HCT116 (cell line): ENCODE data around the gene MTHFSD. TPM values are rescaled to one million over a fixed set of nuclear protein-coding genes. Genes with fewer than 3 reads are reported as not detected.

ENCODE experiments used
- ATAC-seq: fragments of 200-7000 bp; cut with Tn5 transposase; 2 replicates; pipeline ENCODE4 v1.9.1; 2020; ENCODE audit warnings: mild to moderate bottlenecking, moderate library complexity
- BruUV-seq: library from RNA; stranded (reverse); fragments of 400-500 nt; replicated peaks from 2 replicates; lab custom pipeline; 2021; lab: Mats Ljungman, UMichigan
- CTCF ChIA-PET: fragments of 300-600 bp; sonication (Branson Sonifier 250); formaldehyde crosslinking; loops from one replicate; lab custom pipeline; 2021; ENCODE audit warnings: antibody characterized with exemption; lab: Charles Lee
- POLR2A ChIA-PET: fragments of 300-600, 350-600 bp; sonication (Branson Sonifier 250); formaldehyde crosslinking; loops from one replicate; lab custom pipeline; 2021; ENCODE audit warnings: antibody characterized with exemption; lab: Charles Lee
- RAD21 ChIA-PET, 2 experiments: fragments of 300-600 bp; sonication (Branson Sonifier 250); formaldehyde crosslinking; loops; one replicate each; lab custom pipeline; 2023; ENCODE audit warnings: low total read pairs in 2 of 2; ENCODE audit not compliant: uncharacterized antibody in 2 of 2, unreplicated experiment in 2 of 2, low non-redundant PET in 1 of 2; lab: Charles Lee
- DNase-seq: peaks from one replicate; pipeline ENCODE4 v3.0.0-alpha.2; 2010; ENCODE audit warnings: low read depth, low spot score
- H2AFZ ChIP-seq: fragments of 200-600 bp; shearing (Covaris generic), sonication (generic); 2 replicates; pipeline ENCODE4 v1.6.1; 2017; ENCODE audit warnings: low read depth, mixed run types, mixed read lengths, antibody characterized with exemption, low read length; ENCODE audit not compliant: poor library complexity, severe bottlenecking
- H3K27ac ChIP-seq: 2 replicates; pipeline ENCODE4 v1.5.1; 2012; ENCODE audit warnings: low read depth, low read length
- H3K27me3 ChIP-seq: fragments of 200-600 bp; sonication (generic); 2 replicates; pipeline ENCODE4 v1.6.1; 2016; ENCODE audit warnings: mixed run types, low read length, mixed read lengths; ENCODE audit not compliant: insufficient read depth
- H3K36me3 ChIP-seq, 2 experiments: fragments of 200-500 bp in 1 of 2; fragments of 200-600 bp in 1 of 2; sonication (Bioruptor generic) in 1 of 2; sonication (generic) in 1 of 2; 2 replicates each; pipeline versions ENCODE4 v1.5.1 to v1.6.1; 2014 to 2016; ENCODE audit warnings: low read length in 2 of 2, inconsistent platforms in 1 of 2, mixed read lengths in 1 of 2, mixed run types in 1 of 2; ENCODE audit not compliant: insufficient read depth in 2 of 2, control insufficient read depth in 1 of 2
- H3K4me1 ChIP-seq, 2 experiments: fragments of 200-600 bp in 1 of 2; sonication (generic) in 1 of 2; 2 replicates each; pipeline versions ENCODE4 v1.5.1 to v1.6.1; 2012 to 2017; ENCODE audit warnings: low read length in 2 of 2, inconsistent platforms in 1 of 2, mild to moderate bottlenecking in 1 of 2, mixed read lengths in 1 of 2, mixed run types in 1 of 2, moderate library complexity in 1 of 2; ENCODE audit not compliant: insufficient read depth in 2 of 2, control insufficient read depth in 1 of 2
- H3K4me2 ChIP-seq: fragments of 200-600 bp; sonication (generic); 2 replicates; pipeline ENCODE4 v1.6.1; 2017; ENCODE audit warnings: mixed run types, low read length, mixed read lengths
- H3K4me3 ChIP-seq, 2 experiments: fragments of 200-600 bp in 1 of 2; sonication (generic) in 1 of 2; replicated peaks in 1 of 2; 2 replicates each; pipeline ENCODE4 v1.5.1; 2011 to 2016; ENCODE audit warnings: low read length in 2 of 2, control low read depth in 1 of 2, low read depth in 1 of 2, mild to moderate bottlenecking in 1 of 2, mixed read lengths in 1 of 2, mixed run types in 1 of 2
- H3K79me2 ChIP-seq: fragments of 200-600 bp; sonication (generic); 2 replicates; pipeline ENCODE4 v1.6.1; 2017; ENCODE audit warnings: mild to moderate bottlenecking, mixed run types, low read length, moderate library complexity, mixed read lengths; ENCODE audit not compliant: insufficient read depth
- H3K9ac ChIP-seq: fragments of 200-600 bp; sonication (generic); 2 replicates; pipeline ENCODE4 v1.6.1; 2016; ENCODE audit warnings: low read length, mixed read lengths
- H3K9me2 ChIP-seq: fragments of 200-600 bp; sonication (generic), shearing (Covaris generic); 2 replicates; pipeline ENCODE4 v1.6.1; 2017; ENCODE audit warnings: mixed run types, mild to moderate bottlenecking, moderate library complexity; ENCODE audit not compliant: insufficient read depth
- H3K9me3 ChIP-seq, 2 experiments: fragments of 200-500 bp in 1 of 2; fragments of 200-600 bp in 1 of 2; sonication (Bioruptor generic) in 1 of 2; sonication (generic) in 1 of 2; 2 replicates each; pipeline ENCODE4 v1.6.1; 2014 to 2017; ENCODE audit warnings: low read length in 2 of 2, mixed read lengths in 2 of 2, inconsistent platforms in 1 of 2, low read depth in 1 of 2, mild to moderate bottlenecking in 1 of 2, mixed run types in 1 of 2, moderate library complexity in 1 of 2; ENCODE audit not compliant: control insufficient read depth in 1 of 2, insufficient read depth in 1 of 2
- H4K20me1 ChIP-seq: fragments of 200-600 bp; sonication (generic), shearing (Covaris generic); 2 replicates; pipeline ENCODE4 v1.6.1; 2017; ENCODE audit warnings: mixed run types, mild to moderate bottlenecking, moderate library complexity; ENCODE audit not compliant: insufficient read depth
- CBX3 ChIP-seq: IDR thresholded peaks from 2 replicates; pipeline ENCODE4 v1.6.1; 2012; ENCODE audit warnings: low read depth
- CEBPB ChIP-seq: IDR thresholded peaks from 2 replicates; pipeline ENCODE4 v1.6.1; 2012; ENCODE audit warnings: low read depth
- EGR1 ChIP-seq: IDR thresholded peaks from 2 replicates; pipeline ENCODE4 v1.6.1; 2012; ENCODE audit warnings: low read depth
- EZH2phosphoT487 ChIP-seq: fragments of 200-600 bp; IDR thresholded peaks from 2 replicates; pipeline ENCODE4 v1.6.1; 2018; ENCODE audit warnings: antibody characterized with exemption, borderline replicate concordance
- POLR2A ChIP-seq: IDR thresholded peaks from 2 replicates; pipeline ENCODE4 v1.7.0; 2011; ENCODE audit warnings: borderline replicate concordance; ENCODE audit not compliant: insufficient read depth, insufficient read length; ENCODE audit errors: extremely low read depth
- POLR2AphosphoS5 ChIP-seq: IDR thresholded peaks from 2 replicates; pipeline ENCODE4 v1.6.1; 2011; ENCODE audit warnings: mild to moderate bottlenecking, low read depth, low read length, moderate library complexity
- SIN3A ChIP-seq: IDR thresholded peaks from 2 replicates; pipeline ENCODE4 v1.6.1; 2012; ENCODE audit warnings: low read depth
- TCF7L2 ChIP-seq: IDR thresholded peaks from 2 replicates; pipeline ENCODE4 v1.7.0; 2011; ENCODE audit warnings: borderline replicate concordance, inconsistent platforms; ENCODE audit not compliant: insufficient read depth, insufficient read length; ENCODE audit errors: extremely low read depth
- ZFX ChIP-seq: fragments of 450-650 bp; IDR thresholded peaks from 2 replicates; pipeline ENCODE4 v1.6.1; 2017
- intact Hi-C: fragments of 100-400 bp; cut with micrococcal nuclease; formaldehyde crosslinking; loops from 2 replicates; pipeline ENCODE4 v1.10.0; 2022
- total RNA-seq: library from RNA; stranded (reverse); gene quantifications from one replicate; pipeline ENCODE4 v1.2.1, GENCODE V29; 2021; ENCODE audit not compliant: unreplicated experiment
- TF ChIP-seq, protein P1 (sequence below), 3 experiments: fragments of 200-600 bp in 1 of 3; sonication (generic) in 1 of 3; IDR thresholded peaks in 2 of 3; conservative IDR thresholded peaks in 1 of 3; 2 replicates each; pipeline ENCODE4 v1.5.1; 2012 to 2017; ENCODE audit warnings: low read depth in 2 of 3, low read length in 2 of 3, antibody characterized with exemption in 1 of 3, borderline replicate concordance in 1 of 3, control low read depth in 1 of 3, mild to moderate bottlenecking in 1 of 3, mixed read lengths in 1 of 3, mixed run types in 1 of 3, moderate library complexity in 1 of 3; ENCODE audit not compliant: insufficient read depth in 1 of 3

MTHFSD gene
- total RNA-seq, 1 experiment from 2014 or later: 33.1 TPM

DNA sequence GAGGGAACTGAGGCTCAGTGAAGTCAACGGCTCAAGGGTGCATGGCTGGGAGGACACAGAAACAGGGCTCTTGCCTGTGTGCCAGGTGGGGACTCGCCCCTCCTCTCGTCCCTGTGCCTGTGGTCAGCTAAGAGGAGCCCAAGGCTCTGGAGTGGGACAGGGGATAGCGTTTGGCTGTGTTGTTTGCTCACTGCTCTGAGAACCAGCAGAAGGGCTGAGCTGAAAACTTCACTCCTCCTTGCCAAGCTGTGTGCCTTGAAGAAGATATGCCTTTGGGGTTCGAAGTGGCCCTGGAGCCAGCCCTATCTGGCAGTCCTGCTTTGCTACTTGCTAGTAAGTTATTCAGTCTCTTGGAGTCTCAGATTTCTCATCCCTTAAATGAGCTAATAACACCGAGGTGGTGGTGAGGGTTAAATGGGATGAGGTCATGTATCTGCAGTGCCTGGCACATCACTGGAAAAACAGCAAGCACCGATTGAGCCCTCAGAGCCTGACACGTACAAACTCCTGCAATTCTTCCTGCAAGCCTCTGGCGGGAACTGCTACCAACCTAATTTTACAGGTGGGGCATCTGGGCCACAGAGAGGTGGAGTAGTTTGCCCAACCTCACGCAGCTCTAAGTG is 41.1 kb upstream of the MTHFSD start:
- ATAC-seq (no peak), DNase-seq (no peak)
- ChIA-PET CTCF (no interaction called here), POLR2A (no interaction called here), RAD21 (no interaction called here)
- Histone ChIP-seq H3K79me2 (no peaks in the 10 kb centered on the region), H3K9ac (no peak overlapping the region), H4K20me1 (no peaks in the 10 kb centered on the region), H3K4me2 (no peak overlapping the region), H2AFZ (no peak overlapping the region), H3K36me3 (no peaks in the 10 kb centered on the region), H3K9me3 (no peaks in the 10 kb centered on the region), H3K27ac (no peak overlapping the region), H3K27me3 (peaks cover 43% of the 10 kb centered on the region), H3K4me1 (no peaks in the 10 kb centered on the region), H3K9me2 (no peaks in the 10 kb centered on the region), H3K4me3 (no peak overlapping the region)
- intact Hi-C loops: no loop called here
- no TSS peak for BruUV-seq
- TF ChIP-seq ZFX (no peak), CEBPB (no peak), POLR2AphosphoS5 (no peak), SIN3A (no peak), EZH2phosphoT487 (no peak), TCF7L2 (no peak), POLR2A (no peak), CBX3 (no peak), EGR1 (no peak)
- TF ChIP-seq, protein P1, sequence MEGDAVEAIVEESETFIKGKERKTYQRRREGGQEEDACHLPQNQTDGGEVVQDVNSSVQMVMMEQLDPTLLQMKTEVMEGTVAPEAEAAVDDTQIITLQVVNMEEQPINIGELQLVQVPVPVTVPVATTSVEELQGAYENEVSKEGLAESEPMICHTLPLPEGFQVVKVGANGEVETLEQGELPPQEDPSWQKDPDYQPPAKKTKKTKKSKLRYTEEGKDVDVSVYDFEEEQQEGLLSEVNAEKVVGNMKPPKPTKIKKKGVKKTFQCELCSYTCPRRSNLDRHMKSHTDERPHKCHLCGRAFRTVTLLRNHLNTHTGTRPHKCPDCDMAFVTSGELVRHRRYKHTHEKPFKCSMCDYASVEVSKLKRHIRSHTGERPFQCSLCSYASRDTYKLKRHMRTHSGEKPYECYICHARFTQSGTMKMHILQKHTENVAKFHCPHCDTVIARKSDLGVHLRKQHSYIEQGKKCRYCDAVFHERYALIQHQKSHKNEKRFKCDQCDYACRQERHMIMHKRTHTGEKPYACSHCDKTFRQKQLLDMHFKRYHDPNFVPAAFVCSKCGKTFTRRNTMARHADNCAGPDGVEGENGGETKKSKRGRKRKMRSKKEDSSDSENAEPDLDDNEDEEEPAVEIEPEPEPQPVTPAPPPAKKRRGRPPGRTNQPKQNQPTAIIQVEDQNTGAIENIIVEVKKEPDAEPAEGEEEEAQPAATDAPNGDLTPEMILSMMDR (IDR thresholded peaks at IDR 0.05 in 2 of 3, conservative IDR thresholded peaks at IDR 0.05 in 1 of 3; ENCODE audit: borderline replicate concordance in 1 of 3, insufficient read depth in 1 of 3, low read depth in 2 of 3, low read length in 2 of 3): no peak
